ENCODE results near the gene GLIPR1L2.

The GLIPR1L2 gene

GRCh38 chr12:75350413-75350812 lies 40.5 kb upstream of the GLIPR1L2 start:
- no peaks in the 10 kb centered on the region for H3K9me3 ChIP-seq (ENCODE audit: control insufficient read depth, low read length)
- H2AFZ ChIP-seq: no peak overlapping the region
- TF ChIP-seq CTCF (IDR thresholded peaks at IDR 0.05): no peak
- no peaks in the 10 kb centered on the region for H3K27me3 ChIP-seq (ENCODE audit: control insufficient read depth, insufficient read depth, low read length)
- H3K27ac ChIP-seq: no peak overlapping the region
- H3K4me3 ChIP-seq (ENCODE audit: low read depth, low read length): no peak overlapping the region
- H3K36me3 ChIP-seq (ENCODE audit: control insufficient read depth, insufficient read depth, low read length): no peaks in the 10 kb centered on the region
- peaks cover 17% of the 10 kb centered on the region for H3K79me2 ChIP-seq
- H3K9ac ChIP-seq: no peak overlapping the region
- no peaks in the 10 kb centered on the region for H3K4me1 ChIP-seq
- H3K4me2 ChIP-seq (ENCODE audit: low read length): no peak overlapping the region

- no peak overlapping the region for H3K27ac ChIP-seq
- H3K4me2 ChIP-seq (ENCODE audit: low read length): no peak overlapping the region
- H3K4me1 ChIP-seq: no peaks in the 10 kb centered on the region
- no peak overlapping the region for H2AFZ ChIP-seq
- no peak for TF ChIP-seq CTCF (IDR thresholded peaks at IDR 0.05)
- no peaks in the 10 kb centered on the region for H3K36me3 ChIP-seq (ENCODE audit: control insufficient read depth, insufficient read depth, low read length)
- no peaks in the 10 kb centered on the region for H3K9me3 ChIP-seq (ENCODE audit: control insufficient read depth, low read length)
- H3K79me2 ChIP-seq: peaks cover 17% of the 10 kb centered on the region
- H3K4me3 ChIP-seq (ENCODE audit: low read depth, low read length): no peak overlapping the region
- no peaks in the 10 kb centered on the region for H3K27me3 ChIP-seq (ENCODE audit: control insufficient read depth, insufficient read depth, low read length)
- no peak overlapping the region for H3K9ac ChIP-seq
Measured at GRCh38 chr12:75354011-75354410, 36.9 kb upstream of the GLIPR1L2 start.

- no peaks in the 10 kb centered on the region for H3K79me2 ChIP-seq
- no peak overlapping the region for H2AFZ ChIP-seq
- H3K27ac ChIP-seq: no peak overlapping the region
- H3K4me3 ChIP-seq (ENCODE audit: low read depth, low read length): no peak overlapping the region
- no peak overlapping the region for H3K9ac ChIP-seq
- H3K4me2 ChIP-seq (ENCODE audit: low read length): no peak overlapping the region
- no peaks in the 10 kb centered on the region for H3K36me3 ChIP-seq (ENCODE audit: control insufficient read depth, insufficient read depth, low read length)
- H3K4me1 ChIP-seq: no peaks in the 10 kb centered on the region
- no peaks in the 10 kb centered on the region for H3K9me3 ChIP-seq (ENCODE audit: control insufficient read depth, low read length)
- TF ChIP-seq CTCF (IDR thresholded peaks at IDR 0.05): no peak
- no peaks in the 10 kb centered on the region for H3K27me3 ChIP-seq (ENCODE audit: control insufficient read depth, insufficient read depth, low read length)
Measured at GRCh38 chr12:75360920-75361319, 30.0 kb upstream of the GLIPR1L2 start.

GRCh38 chr12:75361408-75361807 lies 29.5 kb upstream of the GLIPR1L2 start:
- no peaks in the 10 kb centered on the region for H3K9me3 ChIP-seq (ENCODE audit: control insufficient read depth, low read length)
- H3K27me3 ChIP-seq (ENCODE audit: control insufficient read depth, insufficient read depth, low read length): no peaks in the 10 kb centered on the region
- no peak for TF ChIP-seq CTCF (IDR thresholded peaks at IDR 0.05)
- no peaks in the 10 kb centered on the region for H3K79me2 ChIP-seq
- H3K9ac ChIP-seq: no peak overlapping the region
- H3K36me3 ChIP-seq (ENCODE audit: control insufficient read depth, insufficient read depth, low read length): no peaks in the 10 kb centered on the region
- H2AFZ ChIP-seq: no peak overlapping the region
- no peak overlapping the region for H3K4me3 ChIP-seq (ENCODE audit: low read depth, low read length)
- H3K4me1 ChIP-seq: no peaks in the 10 kb centered on the region
- H3K4me2 ChIP-seq (ENCODE audit: low read length): no peak overlapping the region
- no peak overlapping the region for H3K27ac ChIP-seq

GRCh38 chr12:75364919-75365318 lies 26.0 kb upstream of the GLIPR1L2 start:
- Histone ChIP-seq H3K9me3 (ENCODE audit: control insufficient read depth, low read length) (no peaks in the 10 kb centered on the region), H2AFZ (no peak overlapping the region), H3K9ac (no peak overlapping the region), H3K4me1 (no peaks in the 10 kb centered on the region), H3K4me3 (ENCODE audit: low read depth, low read length) (no peak overlapping the region), H3K36me3 (ENCODE audit: control insufficient read depth, insufficient read depth, low read length) (no peaks in the 10 kb centered on the region), H3K27me3 (ENCODE audit: control insufficient read depth, insufficient read depth, low read length) (no peaks in the 10 kb centered on the region), H3K27ac (no peak overlapping the region), H3K79me2 (no peaks in the 10 kb centered on the region), H3K4me2 (ENCODE audit: low read length) (no peak overlapping the region)
- no peak for TF ChIP-seq CTCF (IDR thresholded peaks at IDR 0.05)

Data from parathyroid adenoma (tissue), 2 donors.